Spleen (tissue), 11 donors: ENCODE data around the gene PARVA. TPM values are rescaled to one million over a fixed set of nuclear protein-coding genes. Genes with fewer than 3 reads are reported as not detected.

Experiments used
- DNase-seq: peaks from one replicate; pipeline ENCODE4 v3.0.0-alpha.2; 2020
- H3K27ac ChIP-seq, 8 donors: fragments of 200-600 bp; sonication (generic) in 7 of 8; 1 replicate in 4 of 8; 2 replicates in 4 of 8; pipeline versions ENCODE4 v1.5.0 to v1.8.0; 2016 to 2021; ENCODE audit warnings: inconsistent platforms in 4 of 8, mild to moderate bottlenecking in 4 of 8, moderate library complexity in 1 of 8
- H3K27me3 ChIP-seq, 7 donors: fragments of 200-600 bp; sonication (generic) in 6 of 7; replicated peaks in 1 of 7; 1 replicate in 4 of 7; 2 replicates in 3 of 7; pipeline versions ENCODE4 v1.5.0 to v1.8.0; 2016 to 2021; ENCODE audit warnings: inconsistent platforms in 3 of 7, mild to moderate bottlenecking in 1 of 7
- H3K36me3 ChIP-seq, 6 donors: fragments of 200-600 bp; sonication (generic) in 5 of 6; 1 replicate in 4 of 6; 2 replicates in 2 of 6; pipeline versions ENCODE4 v1.5.0 to v1.8.0; 2016 to 2021; ENCODE audit warnings: inconsistent platforms in 2 of 6
- H3K4me1 ChIP-seq, 6 donors: fragments of 200-600 bp; sonication (generic) in 5 of 6; 1 replicate in 3 of 6; 2 replicates in 3 of 6; pipeline versions ENCODE4 v1.5.0 to v1.8.0; 2016 to 2021; ENCODE audit warnings: inconsistent platforms in 3 of 6
- H3K4me3 ChIP-seq, 8 donors: fragments of 200-600 bp; sonication (generic) in 7 of 8; 1 replicate in 4 of 8; 2 replicates in 4 of 8; pipeline versions ENCODE4 v1.5.0 to v1.8.0; 2016 to 2021; ENCODE audit warnings: inconsistent platforms in 4 of 8, mild to moderate bottlenecking in 4 of 8, moderate library complexity in 2 of 8
- H3K9me3 ChIP-seq, 8 donors: fragments of 200-600 bp; sonication (generic) in 7 of 8; 1 replicate in 4 of 8; 2 replicates in 4 of 8; pipeline versions ENCODE4 v1.5.0 to v1.8.0; 2016 to 2021; ENCODE audit warnings: inconsistent platforms in 4 of 8
- POLR2A ChIP-seq, 3 donors: fragments of 450-650 bp; IDR thresholded peaks; one replicate each; pipeline ENCODE4 v1.5.1; 2017; ENCODE audit warnings: antibody characterized with exemption in 3 of 3, mild to moderate bottlenecking in 1 of 3
- POLR2AphosphoS5 ChIP-seq, 3 donors: sonication (generic); formaldehyde crosslinking; IDR thresholded peaks; one replicate each; pipeline ENCODE4 v1.5.1; 2017; ENCODE audit warnings: antibody characterized with exemption in 3 of 3
- WGBS, 5 donors: extraction: QIAGEN DNeasy Blood & Tissue Kit in 3 of 5; methylation state at CpG; one replicate each; pipeline versions ENCODE4 v1.1.5 to v1.1.7; 2013 to 2018; 5-methylcytosine and 5-hydroxymethylcytosine counted together
- intact Hi-C: fragments of 100-400 bp; cut with DNase I; formaldehyde crosslinking; loops from one replicate; pipeline ENCODE4 v1.15.0; 2023; ENCODE audit warnings: low total_unique reads
- polyA plus RNA-seq, 3 donors: library from polyadenylated mRNA; stranded (reverse); fragments of 200-250 nt; gene quantifications; one replicate each; pipeline ENCODE4 v1.2.1, GENCODE V29; 2013
- total RNA-seq, 7 donors: library from RNA; depleted of rRNA in 3 of 7; stranded (reverse); fragments of >200 nt in 3 of 7; fragmentation: NEBNext Ultra II Directional in 4 of 7; extraction: Animal tissue kit (Norgen Biotek cat#: 25700) in 4 of 7; gene quantifications; one replicate each; pipeline versions ENCODE4 v1.1.0 to v1.2.1, GENCODE V29; 2016 to 2021
- TF ChIP-seq, protein P1 (sequence below), 11 experiments: fragments of 200-600 bp in 7 of 11; fragments of 450-650 bp in 4 of 11; sonication (generic) in 4 of 11; IDR thresholded peaks in 8 of 11; conservative IDR thresholded peaks in 3 of 11; 1 replicate in 7 of 11; 2 replicates in 4 of 11; pipeline versions ENCODE4 v1.4.0 to v1.8.0; 2016 to 2021; ENCODE audit warnings: antibody characterized with exemption in 11 of 11, inconsistent platforms in 4 of 11, mild to moderate bottlenecking in 1 of 11
- donor health status: healthy with polysubstance abuse.
- donor health status: DM: no; HTN: no; CAD: no; lungs with moderate emphysema.
- donor health status: DM: no; HTN: no; CAD: no.
- donor health status: Bipolar disorder and iron deficiency.
- donor health status: healthy.
- donor health status: DM: no; HTN: no; CAD: no.
- donor health status: DM: yes; HTN: yes; CAD: no.

Gene PARVA
- total and polyA plus RNA-seq, 10 donors: 3.8 to 56.6 (median 23.3) TPM

DNA sequence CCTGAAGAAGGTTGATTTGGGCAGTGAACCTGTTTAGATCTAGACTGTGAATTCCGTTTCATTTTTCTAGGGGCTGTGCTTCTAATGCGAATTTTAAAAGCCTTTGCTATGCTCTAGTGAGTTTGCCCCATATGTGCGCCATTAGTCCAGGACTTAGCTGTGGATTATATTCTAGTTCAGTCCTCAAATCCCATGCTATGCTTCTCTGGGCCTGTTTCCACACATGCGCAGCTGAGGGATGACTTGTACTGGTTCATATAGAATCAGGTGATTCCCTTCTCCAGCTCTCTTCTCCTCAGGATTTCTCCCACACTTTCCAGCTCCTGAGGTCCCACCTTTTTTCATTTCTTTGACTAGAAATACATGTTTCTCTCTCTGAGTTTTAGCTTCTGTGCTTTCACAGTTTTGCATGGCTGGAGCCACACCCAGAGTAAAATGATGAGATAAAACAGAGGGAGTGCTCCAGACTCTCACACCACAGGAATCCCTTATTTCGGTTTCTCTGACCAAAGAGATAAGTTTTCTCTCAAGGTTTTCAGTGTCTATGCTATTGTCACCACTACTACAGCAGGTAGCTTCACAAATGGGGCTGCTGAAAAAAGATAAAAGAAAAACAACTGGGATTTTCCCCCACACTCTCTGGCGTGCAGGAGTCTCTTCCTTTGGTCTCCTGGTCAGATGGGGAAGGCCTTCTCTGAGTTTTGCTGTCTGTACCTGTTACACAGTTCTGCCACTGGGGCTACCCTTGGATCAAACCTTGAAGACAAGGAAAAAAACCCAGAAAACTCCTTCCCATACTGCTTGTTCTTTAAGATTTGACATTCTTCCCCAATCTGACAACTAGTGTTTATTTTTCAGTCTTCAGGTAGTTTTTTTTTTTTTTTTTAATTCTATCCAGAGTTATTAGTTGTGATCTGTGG is 200.6 kb downstream of the PARVA start:
- no peak for DNase-seq
- 73 to 90% (median 80%) methylated on average over 6 of the region's 6 CpGs for WGBS, 5 donors
- Histone ChIP-seq H3K4me1 (peaks cover 0 to 3% (median 0%) of the 10 kb centered on the region in 6 donors), H3K4me3 (no peak overlapping the region), H3K9me3 (no peaks in the 10 kb centered on the region), H3K27ac (no peak overlapping the region), H3K27me3 (no peaks in the 10 kb centered on the region), H3K36me3 (no peaks in the 10 kb centered on the region)
- intact Hi-C loops: no loop called here
- TF ChIP-seq POLR2A (IDR thresholded peaks at IDR 0.05) (no peak), POLR2AphosphoS5 (IDR thresholded peaks at IDR 0.05) (no peak)
- TF ChIP-seq, protein P1, sequence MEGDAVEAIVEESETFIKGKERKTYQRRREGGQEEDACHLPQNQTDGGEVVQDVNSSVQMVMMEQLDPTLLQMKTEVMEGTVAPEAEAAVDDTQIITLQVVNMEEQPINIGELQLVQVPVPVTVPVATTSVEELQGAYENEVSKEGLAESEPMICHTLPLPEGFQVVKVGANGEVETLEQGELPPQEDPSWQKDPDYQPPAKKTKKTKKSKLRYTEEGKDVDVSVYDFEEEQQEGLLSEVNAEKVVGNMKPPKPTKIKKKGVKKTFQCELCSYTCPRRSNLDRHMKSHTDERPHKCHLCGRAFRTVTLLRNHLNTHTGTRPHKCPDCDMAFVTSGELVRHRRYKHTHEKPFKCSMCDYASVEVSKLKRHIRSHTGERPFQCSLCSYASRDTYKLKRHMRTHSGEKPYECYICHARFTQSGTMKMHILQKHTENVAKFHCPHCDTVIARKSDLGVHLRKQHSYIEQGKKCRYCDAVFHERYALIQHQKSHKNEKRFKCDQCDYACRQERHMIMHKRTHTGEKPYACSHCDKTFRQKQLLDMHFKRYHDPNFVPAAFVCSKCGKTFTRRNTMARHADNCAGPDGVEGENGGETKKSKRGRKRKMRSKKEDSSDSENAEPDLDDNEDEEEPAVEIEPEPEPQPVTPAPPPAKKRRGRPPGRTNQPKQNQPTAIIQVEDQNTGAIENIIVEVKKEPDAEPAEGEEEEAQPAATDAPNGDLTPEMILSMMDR (IDR thresholded peaks at IDR 0.05 in 8 of 11, conservative IDR thresholded peaks at IDR 0.05 in 3 of 11): no peak

DNA sequence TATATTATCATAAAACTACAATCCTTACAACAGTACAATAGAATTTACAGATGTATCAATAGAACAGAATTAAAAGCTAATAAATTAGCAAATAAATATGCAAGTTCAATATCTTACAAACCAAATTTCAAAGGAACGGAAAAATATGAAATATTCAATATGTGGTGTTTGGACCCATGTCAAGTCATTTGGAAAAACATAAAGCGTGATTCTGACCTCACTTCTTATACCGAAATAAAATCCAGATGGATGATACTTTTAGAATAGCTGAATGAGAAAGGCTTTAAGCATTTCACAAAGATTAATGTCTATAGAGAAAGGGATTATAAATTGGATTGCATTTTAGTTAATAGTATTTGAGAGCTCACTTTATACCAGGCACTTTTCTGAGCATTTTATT is 204.0 kb downstream of the PARVA start:
- Histone ChIP-seq H3K4me1 (peaks cover 0 to 7% (median 0%) of the 10 kb centered on the region in 6 donors), H3K36me3 (no peaks in the 10 kb centered on the region), H3K9me3 (no peaks in the 10 kb centered on the region), H3K27ac (no peak overlapping the region), H3K4me3 (no peak overlapping the region), H3K27me3 (no peaks in the 10 kb centered on the region)
- intact Hi-C loops: no loop called here
- no peak for DNase-seq
- TF ChIP-seq POLR2A (IDR thresholded peaks at IDR 0.05) (no peak), POLR2AphosphoS5 (IDR thresholded peaks at IDR 0.05) (no peak)
- 85 to 91% (median 90%) methylated on average over 3 of the region's 3 CpGs for WGBS, 5 donors

DNA sequence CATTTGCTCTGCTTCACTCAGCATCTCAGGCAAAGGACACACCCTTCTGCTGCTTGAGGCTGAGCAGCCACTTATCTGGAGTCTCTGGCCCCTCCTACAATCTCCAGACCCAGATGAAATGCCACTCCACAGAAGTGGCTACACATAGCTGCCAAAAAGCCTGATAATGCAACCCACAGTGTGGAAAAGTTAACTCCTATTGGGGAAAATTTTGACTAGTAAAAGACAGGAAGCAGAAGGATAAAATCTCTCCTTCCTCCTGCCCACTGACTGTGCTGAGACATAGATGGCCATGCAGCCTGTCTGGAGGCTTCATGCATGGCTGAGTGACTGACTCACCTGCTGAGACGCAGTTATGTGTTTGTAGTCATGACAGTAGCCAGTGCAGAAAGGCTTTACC is 204.6 kb downstream of the PARVA start:
- no peak overlapping the region for H3K27ac ChIP-seq
- TF ChIP-seq, protein P1 (IDR thresholded peaks at IDR 0.05 in 8 of 11, conservative IDR thresholded peaks at IDR 0.05 in 3 of 11): no peak
- TF ChIP-seq POLR2A (IDR thresholded peaks at IDR 0.05) (no peak), POLR2AphosphoS5 (IDR thresholded peaks at IDR 0.05) (no peak)
- no peaks in the 10 kb centered on the region for H3K36me3 ChIP-seq
- H3K9me3 ChIP-seq: no peaks in the 10 kb centered on the region
- intact Hi-C loops: no loop called here
- peaks cover 0 to 9% (median 0%) of the 10 kb centered on the region in 6 donors for H3K4me1 ChIP-seq
- H3K27me3 ChIP-seq: no peaks in the 10 kb centered on the region
- DNase-seq: no peak
- no peak overlapping the region for H3K4me3 ChIP-seq
- WGBS, 5 donors: 71 to 90% (median 83%) methylated on average over 1 of the region's 1 CpG
